T-helper 1 cell treated with Interleukin-12 subunit alpha and Interleukin-12 subunit beta and Interleukin-4 antibody, amounts not matched to agents 30 ng/mL and 1 ng/mL, for 36 hours (primary cell): ENCODE results near the gene MCF2L2. TPM values are rescaled to one million over a fixed set of nuclear protein-coding genes. Genes with fewer than 3 reads are reported as not detected.
"Not testable (repeated sequence)": the region's sequence is repeated elsewhere in the genome, so short reads cannot be mapped to it uniquely, and the experiment has no call there.

Experiments used
- intact Hi-C: fragments of 100-400 bp; cut with micrococcal nuclease; formaldehyde crosslinking; loops from one replicate; pipeline ENCODE4 v1.15.1; 2024
- total RNA-seq: library from RNA; stranded (reverse); gene quantifications from 2 replicates; pipeline ENCODE4 v1.2.3, GENCODE V29; 2022

Gene MCF2L2, protein sequence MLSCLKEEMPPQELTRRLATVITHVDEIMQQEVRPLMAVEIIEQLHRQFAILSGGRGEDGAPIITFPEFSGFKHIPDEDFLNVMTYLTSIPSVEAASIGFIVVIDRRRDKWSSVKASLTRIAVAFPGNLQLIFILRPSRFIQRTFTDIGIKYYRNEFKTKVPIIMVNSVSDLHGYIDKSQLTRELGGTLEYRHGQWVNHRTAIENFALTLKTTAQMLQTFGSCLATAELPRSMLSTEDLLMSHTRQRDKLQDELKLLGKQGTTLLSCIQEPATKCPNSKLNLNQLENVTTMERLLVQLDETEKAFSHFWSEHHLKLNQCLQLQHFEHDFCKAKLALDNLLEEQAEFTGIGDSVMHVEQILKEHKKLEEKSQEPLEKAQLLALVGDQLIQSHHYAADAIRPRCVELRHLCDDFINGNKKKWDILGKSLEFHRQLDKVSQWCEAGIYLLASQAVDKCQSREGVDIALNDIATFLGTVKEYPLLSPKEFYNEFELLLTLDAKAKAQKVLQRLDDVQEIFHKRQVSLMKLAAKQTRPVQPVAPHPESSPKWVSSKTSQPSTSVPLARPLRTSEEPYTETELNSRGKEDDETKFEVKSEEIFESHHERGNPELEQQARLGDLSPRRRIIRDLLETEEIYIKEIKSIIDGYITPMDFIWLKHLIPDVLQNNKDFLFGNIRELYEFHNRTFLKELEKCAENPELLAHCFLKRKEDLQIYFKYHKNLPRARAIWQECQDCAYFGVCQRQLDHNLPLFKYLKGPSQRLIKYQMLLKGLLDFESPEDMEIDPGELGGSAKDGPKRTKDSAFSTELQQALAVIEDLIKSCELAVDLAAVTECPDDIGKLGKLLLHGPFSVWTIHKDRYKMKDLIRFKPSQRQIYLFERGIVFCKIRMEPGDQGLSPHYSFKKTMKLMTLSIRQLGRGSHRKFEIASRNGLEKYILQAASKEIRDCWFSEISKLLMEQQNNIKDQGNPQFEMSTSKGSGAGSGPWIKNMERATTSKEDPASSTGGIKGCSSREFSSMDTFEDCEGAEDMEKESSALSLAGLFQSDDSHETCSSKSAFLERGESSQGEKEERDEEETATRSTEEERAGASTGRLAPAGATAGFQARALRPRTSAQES
- 3.8 and 3.9 TPM in 2 replicates for total RNA-seq

- intact Hi-C loops: loop anchor here (1.0 to 2.0 kb wide), 5 partner anchors 19 to 329 kb away; partner anchors contain the start of gene MCCC1
Observed at GRCh38 chr3:183428447-183429211, at the start of gene MCF2L2. Gene MCF2L2 (minus strand): TSS chr3:183428619. CDS start chr3:183427977, 642 bp downstream.

- intact Hi-C loops: no loop called here
Observed at GRCh38 chr3:183477801-183478456, 49.5 kb upstream of the MCF2L2 start.

GRCh38 chr3:183475764-183476162 is 47.3 kb upstream of the MCF2L2 start:
- intact Hi-C loops: not testable (repeated sequence)

GRCh38 chr3:183475016-183475763 is 46.8 kb upstream of the MCF2L2 start:
- intact Hi-C loops: no loop called here

GRCh38 chr3:183473969-183474368 is 45.5 kb upstream of the MCF2L2 start:
- intact Hi-C loops: no loop called here

DNA sequence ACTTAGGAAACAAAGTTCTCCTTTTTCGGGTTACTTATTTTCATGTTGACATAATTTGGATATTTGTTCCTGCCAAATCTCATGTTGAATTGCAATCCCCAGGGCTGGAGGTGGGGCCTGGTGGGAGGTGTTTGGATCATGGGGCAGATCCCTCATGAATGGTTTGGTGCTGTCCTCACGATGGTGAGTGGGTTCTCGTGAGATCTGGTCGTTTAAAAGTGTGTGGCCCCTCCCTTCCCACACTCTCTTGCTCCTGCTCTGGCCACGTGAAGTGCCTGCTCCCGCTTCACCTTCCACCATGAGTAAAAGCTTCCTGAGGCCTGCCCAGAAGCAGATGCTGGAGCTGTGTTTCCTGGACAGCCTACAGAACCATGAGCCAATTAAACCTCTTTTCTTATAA is 43.7 kb upstream of the MCF2L2 start:
- intact Hi-C loops: no loop called here

DNA sequence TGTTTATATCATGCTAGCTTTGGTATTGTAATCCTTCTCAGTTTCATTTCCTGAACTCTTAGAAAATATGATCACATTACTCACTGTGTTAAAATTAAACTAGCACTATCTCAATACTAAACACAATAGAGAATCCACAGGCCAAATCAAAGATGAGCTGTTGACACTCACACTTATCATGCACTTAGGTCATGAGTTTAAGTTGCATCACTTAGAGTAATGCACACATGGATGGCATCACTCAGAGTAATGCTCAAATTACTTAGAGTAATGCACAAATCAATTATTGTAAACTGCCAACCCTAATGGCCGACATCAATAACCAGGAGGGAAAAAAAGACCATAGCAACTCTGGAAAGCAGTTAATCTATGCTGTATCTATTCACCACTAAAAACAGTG is 40.0 kb upstream of the MCF2L2 start:
- intact Hi-C loops: no loop called here

GRCh38 chr3:183466575-183466974 is 38.2 kb upstream of the MCF2L2 start:
- intact Hi-C loops: no loop called here

DNA sequence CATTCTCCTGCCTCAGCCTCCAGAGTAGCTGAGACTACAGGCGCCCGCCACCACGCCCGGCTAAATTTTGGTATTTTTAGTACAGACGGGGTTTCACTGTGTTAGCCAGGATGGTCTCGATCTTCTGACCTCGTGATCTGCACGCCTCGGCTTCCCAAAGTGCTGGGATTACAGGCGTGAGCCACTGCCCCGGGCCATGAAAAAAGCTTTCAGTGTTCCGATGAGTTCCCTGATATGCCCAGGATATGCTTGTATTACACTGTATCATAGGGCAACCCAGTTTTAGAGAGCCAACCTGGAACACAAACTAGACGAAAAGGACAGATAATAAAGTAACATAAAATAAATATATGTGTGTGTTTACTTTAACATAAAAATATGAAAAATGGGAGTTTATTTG is 37.3 kb upstream of the MCF2L2 start:
- intact Hi-C loops: not testable (repeated sequence)

- intact Hi-C loops: no loop called here
Observed at GRCh38 chr3:183464480-183464879, 36.1 kb upstream of the MCF2L2 start.

DNA sequence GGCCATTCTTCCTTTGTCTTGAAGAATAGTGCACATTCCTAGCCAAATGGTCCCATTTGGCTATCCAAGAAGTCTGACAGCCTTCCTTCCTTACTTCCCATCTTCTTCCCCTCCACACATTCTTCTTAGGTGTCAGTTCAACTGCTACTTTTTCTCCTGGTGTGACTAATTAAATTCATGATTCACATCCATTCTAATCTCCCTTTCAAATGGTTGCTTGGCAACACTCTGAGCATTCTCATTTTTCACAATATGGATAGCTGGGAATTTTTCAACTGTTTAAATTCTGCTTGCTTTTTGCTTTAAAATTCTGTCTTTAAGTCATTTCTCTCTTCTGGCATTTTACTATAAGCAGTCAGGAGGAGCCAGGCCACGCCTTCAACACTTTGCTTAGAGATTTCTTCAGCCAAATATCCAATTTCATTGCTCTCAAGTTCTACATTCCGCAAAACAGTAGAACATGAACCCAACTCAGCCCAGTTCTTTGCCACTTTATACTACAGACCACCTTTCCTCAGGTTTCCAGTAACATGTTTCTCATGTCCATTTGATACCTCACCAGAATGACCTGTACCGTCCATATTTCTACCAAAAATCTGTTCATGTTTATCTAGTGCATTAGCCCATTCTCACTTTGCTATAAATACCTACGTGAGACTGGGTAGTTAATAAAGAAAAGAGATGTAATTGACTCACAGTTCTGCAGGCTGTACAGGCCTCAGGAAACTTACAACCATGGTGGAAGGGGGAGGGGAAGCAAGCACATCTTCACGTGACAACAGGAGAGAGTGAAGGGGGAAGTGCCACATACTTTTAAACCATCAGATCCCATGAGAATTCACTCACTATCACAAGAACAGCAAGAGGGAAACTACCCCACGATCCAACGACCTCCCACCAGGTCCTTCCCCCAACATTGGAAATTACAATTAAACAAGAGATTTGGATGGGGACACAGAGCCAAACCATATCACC is 31.9 kb upstream of the MCF2L2 start:
- intact Hi-C loops: no loop called here

DNA sequence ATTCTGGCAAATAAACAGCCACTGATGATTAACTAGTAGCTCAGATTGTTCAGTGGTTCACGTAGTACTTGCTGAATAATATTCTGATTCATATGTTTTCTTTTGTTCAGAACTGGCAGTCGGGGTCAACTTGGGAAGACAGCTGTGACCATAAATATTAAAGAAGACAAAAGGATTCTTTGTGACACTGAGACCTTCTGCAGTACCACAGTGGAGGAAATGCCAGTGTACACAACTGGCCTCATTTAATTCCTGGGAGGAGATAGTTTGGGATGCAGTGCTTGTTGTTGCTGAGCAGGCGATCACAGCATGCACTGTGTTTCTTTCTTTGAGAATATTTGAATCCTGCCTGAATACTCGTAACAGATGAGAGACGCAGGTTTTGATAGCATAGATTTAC is 26.7 kb upstream of the MCF2L2 start:
- intact Hi-C loops: no loop called here

- intact Hi-C loops: no loop called here
Observed at GRCh38 chr3:183454064-183454463, 25.6 kb upstream of the MCF2L2 start.

- intact Hi-C loops: loop anchor here (5.0 kb wide), 1 partner anchor 568 kb away; the partner anchor contains the start of gene ABCC5
Observed at GRCh38 chr3:183449791-183450190, 21.4 kb upstream of the MCF2L2 start.

- intact Hi-C loops: loop anchor here (5.0 kb wide), 1 partner anchor 568 kb away; the partner anchor contains the start of gene ABCC5
Observed at GRCh38 chr3:183449391-183449790, 21.0 kb upstream of the MCF2L2 start.

DNA sequence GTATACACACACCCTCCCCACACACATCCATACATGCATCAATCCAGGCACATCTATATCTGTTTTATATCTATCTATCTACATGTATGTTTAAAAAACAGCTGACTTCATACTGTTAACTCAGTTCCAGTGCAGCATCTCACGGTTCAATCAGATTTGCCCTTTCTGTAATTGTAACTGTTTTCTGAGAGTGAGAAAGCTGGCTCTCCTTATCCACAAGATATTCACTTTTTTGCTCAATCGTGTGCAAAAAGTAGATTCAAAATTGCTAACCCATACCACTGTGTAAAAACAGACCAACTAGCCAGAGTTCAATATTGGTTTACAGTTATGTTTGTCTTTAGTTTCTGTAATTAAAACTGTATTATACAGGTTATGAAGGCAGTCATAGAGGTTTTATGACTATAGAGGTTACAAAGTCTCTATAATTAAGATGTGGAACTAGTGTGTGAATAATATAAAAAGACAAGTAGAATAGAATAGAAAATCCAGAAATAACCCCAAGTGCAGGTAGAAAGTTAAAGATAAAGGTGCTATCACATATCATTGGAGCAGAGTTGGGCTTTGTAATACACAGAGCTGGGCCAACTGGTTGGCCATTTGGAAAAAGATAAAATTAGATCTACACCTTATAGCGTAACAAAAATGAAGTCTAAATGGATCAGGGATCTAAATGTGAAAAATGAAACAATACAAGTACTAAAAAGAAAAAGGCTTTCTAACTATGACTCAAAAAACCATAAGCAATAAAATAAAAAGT is 20.1 kb upstream of the MCF2L2 start:
- intact Hi-C loops: loop anchor here (5.0 kb wide), 1 partner anchor 569 kb away; the partner anchor contains the start of gene ABCC5
